GM20431 (cell line): ENCODE measurements around the gene MCAM.

Source experiments
- in situ Hi-C: fragments of 300-500 bp; cut with MseI, MboI; formaldehyde crosslinking; loops from one replicate; pipeline ENCODE4 v1.15.0; 2020; ENCODE audit warnings: low sequenced_read_pairs; ENCODE audit not compliant: unreplicated experiment

Gene MCAM

GRCh38 chr11:119288219-119288618 lies 28.7 kb downstream of the MCAM start:
- in situ Hi-C loops, result no loop called here

DNA sequence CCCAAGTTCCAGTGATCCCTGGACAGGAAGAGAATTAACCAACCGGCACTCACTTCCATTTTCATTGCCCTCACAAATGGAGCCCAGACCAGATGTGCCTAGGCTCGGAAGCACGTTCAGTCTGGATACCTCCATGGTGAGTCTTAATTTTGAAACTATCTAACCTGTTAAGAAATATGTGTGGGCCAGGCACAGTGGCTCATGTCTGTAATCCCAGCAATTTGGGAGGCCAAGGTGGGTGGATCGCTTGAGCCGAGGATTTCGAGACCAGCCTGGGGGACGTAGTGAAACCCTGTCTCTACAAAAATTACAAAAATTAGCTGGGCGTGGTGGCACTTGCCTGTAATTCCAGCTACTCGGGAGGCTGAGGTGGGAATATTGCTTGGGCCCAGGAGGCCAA lies 31.5 kb downstream of the MCAM start:
- in situ Hi-C loops, result no loop called here

DNA sequence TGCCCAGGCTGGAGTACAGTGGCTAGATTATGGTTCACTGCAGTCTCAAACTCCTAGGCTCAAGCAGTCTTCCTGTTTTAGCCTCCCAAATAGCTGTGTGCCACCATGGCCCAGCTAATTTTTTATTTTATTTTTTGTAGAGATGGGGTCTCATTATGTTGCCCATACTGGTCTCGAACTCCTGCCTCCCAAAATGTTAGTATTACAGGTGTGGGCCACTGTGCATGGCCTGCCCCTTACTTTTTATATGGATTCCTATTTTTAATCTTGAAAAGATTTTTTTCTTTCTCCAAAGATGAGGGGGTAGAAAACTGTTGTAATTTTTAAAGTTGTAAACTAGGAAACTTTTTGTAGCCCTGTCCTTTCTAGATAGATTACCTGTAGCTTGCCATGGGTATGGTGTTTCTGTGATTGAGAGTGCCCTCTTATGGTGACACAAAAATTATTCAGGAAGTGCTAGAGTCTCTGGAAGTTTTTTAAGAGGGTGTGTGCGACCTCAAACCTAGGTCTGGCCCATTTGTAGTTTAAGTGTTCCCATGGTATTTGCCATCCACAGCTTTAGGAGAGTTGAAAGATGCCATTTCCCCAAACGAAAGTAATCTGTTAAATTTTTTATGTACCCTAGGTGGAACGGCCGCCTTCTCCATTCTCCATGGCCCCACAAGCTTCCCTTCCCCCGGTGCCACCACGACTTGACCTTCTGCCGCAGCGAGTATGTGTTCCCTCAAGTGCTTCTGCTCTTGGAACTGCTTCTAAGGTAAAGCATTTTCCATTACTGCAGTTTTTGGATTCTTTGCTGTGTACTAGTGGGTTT lies 32.4 kb downstream of the MCAM start:
- in situ Hi-C loops, result no loop called here

DNA sequence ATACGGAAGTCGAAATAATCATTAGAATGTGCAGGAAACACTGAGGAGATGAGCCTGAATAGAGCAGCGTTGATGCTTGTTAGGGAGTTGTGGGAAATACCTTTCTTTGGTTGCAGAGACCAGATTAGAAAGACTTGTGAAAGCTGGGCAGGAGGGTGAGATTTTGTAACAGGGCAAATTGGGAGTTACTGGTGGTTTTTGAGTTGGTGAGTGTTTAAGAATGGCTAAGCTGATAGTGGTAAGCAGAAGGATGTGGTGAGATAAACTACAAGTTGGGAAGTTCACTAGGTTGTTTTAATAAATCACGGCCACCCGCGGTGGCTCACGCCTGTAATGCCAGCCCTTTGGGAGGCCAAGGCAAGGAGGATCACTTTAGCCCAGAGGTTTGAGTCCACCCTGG lies 34.4 kb downstream of the MCAM start:
- in situ Hi-C loops, result no loop called here

GRCh38 chr11:119277660-119278059 lies 39.3 kb downstream of the MCAM start:
- in situ Hi-C loops, result no loop called here

GRCh38 chr11:119273721-119274120 lies 43.2 kb downstream of the MCAM start:
- in situ Hi-C loops, result no loop called here

- in situ Hi-C loops, result no loop called here
Measured at GRCh38 chr11:119267645-119268044, 49.3 kb downstream of the MCAM start.

GRCh38 chr11:119266517-119267255 lies 50.2 kb downstream of the MCAM start:
- in situ Hi-C loops, result no loop called here

GRCh38 chr11:119266063-119266462 lies 50.9 kb downstream of the MCAM start:
- in situ Hi-C loops, result no loop called here

DNA sequence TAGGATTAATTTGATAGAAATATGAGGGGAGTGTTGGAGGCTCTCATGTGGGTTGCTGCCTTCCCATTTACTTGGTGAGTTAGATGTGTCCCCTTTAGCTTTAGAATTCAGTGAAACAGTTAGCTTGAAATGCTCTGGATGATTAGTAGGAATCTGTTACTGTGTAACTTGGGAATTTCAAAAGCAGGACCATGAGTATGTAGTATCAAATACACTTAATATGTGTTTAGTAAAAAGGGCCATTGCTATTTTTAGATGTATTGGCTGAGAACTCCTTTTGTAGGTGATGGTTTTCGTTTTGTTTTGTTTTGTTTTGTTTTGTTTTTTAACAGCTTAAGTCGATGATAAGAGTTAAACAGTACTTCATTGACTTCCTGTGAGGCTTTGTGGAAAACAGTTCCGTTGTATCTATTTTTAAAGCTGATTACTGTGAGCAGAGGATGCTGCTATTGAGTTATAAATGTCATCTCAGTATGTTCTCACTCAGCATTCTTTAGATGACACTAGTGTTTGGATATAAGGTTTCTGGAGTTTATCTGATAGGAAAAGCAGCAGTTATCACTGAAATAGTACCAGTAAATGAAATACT lies 53.5 kb downstream of the MCAM start:
- in situ Hi-C loops, result no loop called here

DNA sequence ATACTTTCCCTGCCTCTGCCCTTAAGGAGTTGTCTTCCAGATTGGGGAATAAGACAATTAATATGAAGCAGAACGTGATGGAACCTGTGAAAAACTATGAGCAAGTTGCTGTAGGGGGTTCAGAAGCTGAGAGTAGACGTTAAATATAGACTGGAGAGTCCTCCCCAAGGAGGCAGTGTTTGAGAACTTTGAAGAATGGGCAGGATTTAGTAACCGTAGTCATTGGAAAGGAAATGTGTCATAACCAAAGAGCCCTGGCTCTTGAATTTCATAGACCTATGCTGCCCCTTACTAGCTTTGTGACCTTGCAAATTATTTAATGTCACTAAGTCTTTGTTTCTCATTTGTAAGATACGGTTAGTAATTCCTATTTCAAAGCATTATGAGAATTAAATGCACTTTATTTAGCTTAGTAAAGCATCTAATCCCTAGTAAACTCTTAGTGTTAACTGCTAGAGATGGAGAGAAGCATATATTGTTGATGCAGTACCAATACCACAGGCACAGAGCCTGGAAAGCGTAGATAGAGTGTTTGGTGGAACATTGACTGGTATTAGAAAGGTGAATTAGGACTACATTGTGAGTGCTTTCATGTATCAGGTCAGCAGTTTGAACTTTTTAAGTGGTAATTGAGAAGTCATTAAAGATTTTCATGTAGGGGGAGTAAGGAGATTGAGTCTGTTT lies 54.1 kb downstream of the MCAM start:
- in situ Hi-C loops, result no loop called here

DNA sequence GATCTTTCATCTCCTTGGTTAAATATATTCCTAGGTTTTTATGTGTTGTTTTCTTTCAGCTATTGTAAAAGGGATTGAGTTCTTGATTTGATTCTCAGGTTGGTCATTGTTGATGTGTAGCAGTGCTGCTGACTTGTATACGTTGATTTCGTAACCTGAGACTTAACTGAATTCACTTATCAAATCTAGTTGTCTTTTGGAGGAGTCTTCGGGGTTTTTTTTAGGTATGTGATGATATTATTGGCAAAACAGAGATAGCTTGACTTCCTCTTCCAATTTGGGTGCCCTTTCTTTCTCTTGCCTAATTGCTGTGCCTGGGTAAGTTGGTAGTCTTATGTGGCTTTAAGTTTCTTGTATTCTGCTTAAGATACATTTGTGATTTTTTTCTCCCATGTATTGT lies 57.9 kb downstream of the MCAM start:
- in situ Hi-C loops, result no loop called here
